HepG2 (cell line): ENCODE measurements around the gene TMEM214. TPM values are rescaled to one million over a fixed set of nuclear protein-coding genes. Genes with fewer than 3 reads are reported as not detected.

Experiments
- GLI4 ChIP-seq: sonication (generic); formaldehyde crosslinking; IDR thresholded peaks from 2 replicates; pipeline ENCODE4 v1.5.1; 2020; ENCODE audit warnings: missing genetic modification reagents, mild to moderate bottlenecking, moderate library complexity, borderline replicate concordance
- KDM6A ChIP-seq: IDR thresholded peaks from 2 replicates; pipeline ENCODE4 v1.6.1; 2016; ENCODE audit warnings: low read depth
- MED8 ChIP-seq: sonication (generic); formaldehyde crosslinking; IDR thresholded peaks from 2 replicates; pipeline ENCODE4 v1.8.1; 2023; ENCODE audit warnings: mild to moderate bottlenecking, missing genetic modification reagents; ENCODE audit not compliant: insufficient replicate concordance
- NFIC ChIP-seq: IDR thresholded peaks from 2 replicates; pipeline ENCODE4 v1.6.1; 2012; ENCODE audit warnings: mild to moderate bottlenecking, low read length, inconsistent platforms
- SAFB2 ChIP-seq: sonication (generic); formaldehyde crosslinking; IDR thresholded peaks from 2 replicates; pipeline ENCODE4 v1.5.1; 2020; ENCODE audit warnings: missing genetic modification reagents, low read depth, mild to moderate bottlenecking, borderline replicate concordance
- SP4 ChIP-seq: sonication (generic); formaldehyde crosslinking; IDR thresholded peaks from 2 replicates; pipeline ENCODE4 v1.8.1; 2023; ENCODE audit warnings: mild to moderate bottlenecking, missing genetic modification reagents
- WIZ ChIP-seq: sonication (generic); formaldehyde crosslinking; IDR thresholded peaks from 2 replicates; pipeline ENCODE4 v1.5.1; 2020; ENCODE audit warnings: mild to moderate bottlenecking, missing genetic modification reagents
- ZBTB20 ChIP-seq: sonication (generic); formaldehyde crosslinking; IDR thresholded peaks from 2 replicates; pipeline ENCODE4 v1.8.1; 2023; ENCODE audit warnings: missing genetic modification reagents, low read depth, mild to moderate bottlenecking, borderline replicate concordance
- ZNF232 ChIP-seq: sonication (generic); formaldehyde crosslinking; IDR thresholded peaks from 2 replicates; pipeline ENCODE4 v1.4.0; 2020; ENCODE audit warnings: missing genetic modification reagents, borderline replicate concordance
- ZNF430 ChIP-seq: sonication (generic); formaldehyde crosslinking; IDR thresholded peaks from 2 replicates; pipeline ENCODE4 v1.9.0; 2021; ENCODE audit warnings: mild to moderate bottlenecking, missing genetic modification reagents
- ZNF441 ChIP-seq: sonication (generic); formaldehyde crosslinking; IDR thresholded peaks from 2 replicates; pipeline ENCODE4 v1.7.0; 2021; ENCODE audit warnings: missing genetic modification reagents, borderline replicate concordance
- ZNF484 ChIP-seq: sonication (generic); formaldehyde crosslinking; IDR thresholded peaks from 2 replicates; pipeline ENCODE4 v1.5.1; 2020; ENCODE audit warnings: mild to moderate bottlenecking, low read depth, missing genetic modification reagents, borderline replicate concordance
- ZNF496 ChIP-seq: sonication (generic); formaldehyde crosslinking; IDR thresholded peaks from 2 replicates; pipeline ENCODE4 v1.8.1; 2023; ENCODE audit warnings: mild to moderate bottlenecking, moderate library complexity, missing genetic modification reagents; ENCODE audit not compliant: insufficient replicate concordance
- ZNF7 ChIP-seq: IDR thresholded peaks from 2 replicates; pipeline ENCODE4 v1.6.1; 2016; ENCODE audit warnings: missing biosample characterization, missing genetic modification reagents
- ZSCAN30 ChIP-seq: sonication (generic); formaldehyde crosslinking; IDR thresholded peaks from 2 replicates; pipeline ENCODE4 v1.5.0; 2020; ENCODE audit warnings: mild to moderate bottlenecking, missing genetic modification reagents
- polyA plus RNA-seq, 8 experiments: library from polyadenylated mRNA; depleted of rRNA in 3 of 8; stranded (reverse) in 7 of 8; unstranded in 1 of 8; fragments of >200 nt; fragmentation: Illumina TruSeq in 4 of 8; extraction: Trizol in 4 of 8; gene quantifications; 2 replicates each; pipeline versions ENCODE4 v1.2.1 to v1.2.3, GENCODE V29; 2011 to 2016; ENCODE audit warnings: low read depth in 4 of 8, missing spikeins in 1 of 8, mixed read lengths in 1 of 8; ENCODE audit not compliant: insufficient read depth in 1 of 8
- total RNA-seq, 5 experiments: library from RNA; depleted of rRNA; stranded (reverse); fragments of >200 nt; fragmentation: Illumina TruSeq; extraction: Trizol; gene quantifications; 2 replicates each; pipeline ENCODE4 v1.2.3, GENCODE V29; 2016; ENCODE audit warnings: low read depth in 1 of 5
- TF ChIP-seq, protein P1 (sequence below): sonication (generic); formaldehyde crosslinking; IDR thresholded peaks from 2 replicates; pipeline ENCODE4 v1.5.1; 2020; ENCODE audit warnings: missing genetic modification reagents, mild to moderate bottlenecking, borderline replicate concordance
- TF ChIP-seq, protein P2 (sequence below): sonication (generic); formaldehyde crosslinking; IDR thresholded peaks from 2 replicates; pipeline ENCODE4 v1.8.1; 2023; ENCODE audit warnings: mild to moderate bottlenecking, missing genetic modification reagents
- TF ChIP-seq, protein P3 (sequence below): fragments of 450-650 bp; IDR thresholded peaks from 2 replicates; pipeline ENCODE4 v1.6.1; 2016
- TF ChIP-seq, protein P4 (sequence below): sonication (generic); formaldehyde crosslinking; IDR thresholded peaks from 2 replicates; pipeline ENCODE4 v1.4.0; 2020; ENCODE audit warnings: missing genetic modification reagents

The TMEM214 gene
- total and polyA plus RNA-seq, 2 of the 13 experiments (the other 11 are each of a cell fraction or from before 2014, with no cell fraction given) = 58.3 to 132 TPM

DNA sequence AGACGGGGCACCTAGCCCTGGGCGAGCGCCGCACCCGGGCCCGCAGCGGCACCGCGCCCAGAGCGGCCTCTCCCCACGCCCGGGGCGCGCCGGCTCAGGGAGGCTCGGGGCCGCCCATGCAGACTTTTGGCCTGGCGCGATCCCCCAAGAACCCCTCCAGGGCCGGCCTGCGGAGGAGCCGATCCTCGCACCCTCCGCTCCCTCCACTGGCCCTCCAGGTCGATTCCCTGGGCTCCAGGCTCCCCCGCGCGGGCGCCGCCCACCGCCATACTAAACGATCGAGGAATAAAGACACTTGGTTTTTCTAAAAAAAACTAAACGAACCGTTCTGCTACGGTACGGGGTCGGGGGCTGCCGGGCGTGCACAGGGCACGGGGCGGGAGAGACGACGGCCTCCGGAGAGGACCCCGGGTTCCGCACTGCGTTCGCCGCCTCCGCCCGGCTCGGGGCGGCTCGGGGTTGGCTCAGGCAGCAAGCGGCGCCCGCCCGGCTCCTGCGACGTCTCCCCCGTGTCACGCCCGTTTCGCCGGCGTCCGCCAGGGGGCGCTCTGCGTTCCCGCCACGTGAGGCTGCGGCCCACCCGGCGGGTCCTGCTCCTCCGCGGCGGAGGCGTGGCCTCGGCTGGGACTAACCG is 53.4 kb downstream of the TMEM214 start (continued):
- TF ChIP-seq ZNF232 (CRISPR knock-in tag) (no peak; the same call in 1 of the 2 replicates), GLI4 (CRISPR knock-in tag) (no peak; the same call in 1 of the 2 replicates), SP4 (CRISPR knock-in tag) (peak; percentile 87), ZNF430 (CRISPR knock-in tag) (peak; percentile 33), ZBTB20 (no peak; the same call in 1 of the 2 replicates), WIZ (CRISPR knock-in tag) (no peak), NFIC (no peak), ZSCAN30 (CRISPR knock-in tag) (no peak), ZNF496 (CRISPR knock-in tag) (no peak), ZNF441 (CRISPR knock-in tag) (no peak), KDM6A (CRISPR knock-in tag) (no peak), MED8 (CRISPR knock-in tag) (no peak), SAFB2 (CRISPR knock-in tag) (peak; percentile 95), ZNF7 (CRISPR knock-in tag) (no peak), ZNF484 (CRISPR knock-in tag) (no peak)
- TF ChIP-seq, protein P1, sequence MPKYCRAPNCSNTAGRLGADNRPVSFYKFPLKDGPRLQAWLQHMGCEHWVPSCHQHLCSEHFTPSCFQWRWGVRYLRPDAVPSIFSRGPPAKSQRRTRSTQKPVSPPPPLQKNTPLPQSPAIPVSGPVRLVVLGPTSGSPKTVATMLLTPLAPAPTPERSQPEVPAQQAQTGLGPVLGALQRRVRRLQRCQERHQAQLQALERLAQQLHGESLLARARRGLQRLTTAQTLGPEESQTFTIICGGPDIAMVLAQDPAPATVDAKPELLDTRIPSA (CRISPR knock-in tag) = peak; percentile 97
- TF ChIP-seq, protein P2, sequence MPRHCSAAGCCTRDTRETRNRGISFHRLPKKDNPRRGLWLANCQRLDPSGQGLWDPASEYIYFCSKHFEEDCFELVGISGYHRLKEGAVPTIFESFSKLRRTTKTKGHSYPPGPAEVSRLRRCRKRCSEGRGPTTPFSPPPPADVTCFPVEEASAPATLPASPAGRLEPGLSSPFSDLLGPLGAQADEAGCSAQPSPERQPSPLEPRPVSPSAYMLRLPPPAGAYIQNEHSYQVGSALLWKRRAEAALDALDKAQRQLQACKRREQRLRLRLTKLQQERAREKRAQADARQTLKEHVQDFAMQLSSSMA (CRISPR knock-in tag) = no peak
- TF ChIP-seq, protein P3, sequence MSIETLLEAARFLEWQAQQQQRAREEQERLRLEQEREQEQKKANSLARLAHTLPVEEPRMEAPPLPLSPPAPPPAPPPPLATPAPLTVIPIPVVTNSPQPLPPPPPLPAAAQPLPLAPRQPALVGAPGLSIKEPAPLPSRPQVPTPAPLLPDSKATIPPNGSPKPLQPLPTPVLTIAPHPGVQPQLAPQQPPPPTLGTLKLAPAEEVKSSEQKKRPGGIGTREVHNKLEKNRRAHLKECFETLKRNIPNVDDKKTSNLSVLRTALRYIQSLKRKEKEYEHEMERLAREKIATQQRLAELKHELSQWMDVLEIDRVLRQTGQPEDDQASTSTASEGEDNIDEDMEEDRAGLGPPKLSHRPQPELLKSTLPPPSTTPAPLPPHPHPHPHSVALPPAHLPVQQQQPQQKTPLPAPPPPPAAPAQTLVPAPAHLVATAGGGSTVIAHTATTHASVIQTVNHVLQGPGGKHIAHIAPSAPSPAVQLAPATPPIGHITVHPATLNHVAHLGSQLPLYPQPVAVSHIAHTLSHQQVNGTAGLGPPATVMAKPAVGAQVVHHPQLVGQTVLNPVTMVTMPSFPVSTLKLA = peak; percentile 71
- TF ChIP-seq, protein P4, sequence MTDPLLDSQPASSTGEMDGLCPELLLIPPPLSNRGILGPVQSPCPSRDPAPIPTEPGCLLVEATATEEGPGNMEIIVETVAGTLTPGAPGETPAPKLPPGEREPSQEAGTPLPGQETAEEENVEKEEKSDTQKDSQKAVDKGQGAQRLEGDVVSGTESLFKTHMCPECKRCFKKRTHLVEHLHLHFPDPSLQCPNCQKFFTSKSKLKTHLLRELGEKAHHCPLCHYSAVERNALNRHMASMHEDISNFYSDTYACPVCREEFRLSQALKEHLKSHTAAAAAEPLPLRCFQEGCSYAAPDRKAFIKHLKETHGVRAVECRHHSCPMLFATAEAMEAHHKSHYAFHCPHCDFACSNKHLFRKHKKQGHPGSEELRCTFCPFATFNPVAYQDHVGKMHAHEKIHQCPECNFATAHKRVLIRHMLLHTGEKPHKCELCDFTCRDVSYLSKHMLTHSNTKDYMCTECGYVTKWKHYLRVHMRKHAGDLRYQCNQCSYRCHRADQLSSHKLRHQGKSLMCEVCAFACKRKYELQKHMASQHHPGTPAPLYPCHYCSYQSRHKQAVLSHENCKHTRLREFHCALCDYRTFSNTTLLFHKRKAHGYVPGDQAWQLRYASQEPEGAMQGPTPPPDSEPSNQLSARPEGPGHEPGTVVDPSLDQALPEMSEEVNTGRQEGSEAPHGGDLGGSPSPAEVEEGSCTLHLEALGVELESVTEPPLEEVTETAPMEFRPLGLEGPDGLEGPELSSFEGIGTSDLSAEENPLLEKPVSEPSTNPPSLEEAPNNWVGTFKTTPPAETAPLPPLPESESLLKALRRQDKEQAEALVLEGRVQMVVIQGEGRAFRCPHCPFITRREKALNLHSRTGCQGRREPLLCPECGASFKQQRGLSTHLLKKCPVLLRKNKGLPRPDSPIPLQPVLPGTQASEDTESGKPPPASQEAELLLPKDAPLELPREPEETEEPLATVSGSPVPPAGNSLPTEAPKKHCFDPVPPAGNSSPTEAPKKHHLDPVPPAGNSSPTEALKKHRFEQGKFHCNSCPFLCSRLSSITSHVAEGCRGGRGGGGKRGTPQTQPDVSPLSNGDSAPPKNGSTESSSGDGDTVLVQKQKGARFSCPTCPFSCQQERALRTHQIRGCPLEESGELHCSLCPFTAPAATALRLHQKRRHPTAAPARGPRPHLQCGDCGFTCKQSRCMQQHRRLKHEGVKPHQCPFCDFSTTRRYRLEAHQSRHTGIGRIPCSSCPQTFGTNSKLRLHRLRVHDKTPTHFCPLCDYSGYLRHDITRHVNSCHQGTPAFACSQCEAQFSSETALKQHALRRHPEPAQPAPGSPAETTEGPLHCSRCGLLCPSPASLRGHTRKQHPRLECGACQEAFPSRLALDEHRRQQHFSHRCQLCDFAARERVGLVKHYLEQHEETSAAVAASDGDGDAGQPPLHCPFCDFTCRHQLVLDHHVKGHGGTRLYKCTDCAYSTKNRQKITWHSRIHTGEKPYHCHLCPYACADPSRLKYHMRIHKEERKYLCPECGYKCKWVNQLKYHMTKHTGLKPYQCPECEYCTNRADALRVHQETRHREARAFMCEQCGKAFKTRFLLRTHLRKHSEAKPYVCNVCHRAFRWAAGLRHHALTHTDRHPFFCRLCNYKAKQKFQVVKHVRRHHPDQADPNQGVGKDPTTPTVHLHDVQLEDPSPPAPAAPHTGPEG (CRISPR knock-in tag) = peak; percentile 84
